Upper lobe of left lung (tissue), 4 donors: ENCODE data around the gene DR1.

Source experiments
- CTCF ChIP-seq, 6 experiments: fragments of 450-650 bp in 4 of 6; fragments of 200-600 bp in 2 of 6; sonication (generic) in 2 of 6; IDR thresholded peaks; one replicate each; pipeline ENCODE4 v1.5.1; 2016 to 2019; ENCODE audit warnings: antibody characterized with exemption in 6 of 6
- EP300 ChIP-seq, 4 donors: sonication (generic); formaldehyde crosslinking; IDR thresholded peaks; one replicate each; pipeline ENCODE4 v1.5.1; 2017; ENCODE audit warnings: antibody characterized with exemption in 4 of 4, control low read depth in 2 of 4
- POLR2A ChIP-seq, 4 donors: fragments of 450-650 bp; IDR thresholded peaks; one replicate each; pipeline ENCODE4 v1.5.1; 2016 to 2017; ENCODE audit warnings: antibody characterized with exemption in 4 of 4, mild to moderate bottlenecking in 2 of 4

GRCh38 chr1:93414749-93415148 is 69.0 kb downstream of the DR1 start:
- TF ChIP-seq CTCF (IDR thresholded peaks at IDR 0.05) (no peak), EP300 (IDR thresholded peaks at IDR 0.05) (no peak), POLR2A (IDR thresholded peaks at IDR 0.05) (no peak)
